Measurements from ENCODE around the gene KCTD17.

KCTD17 gene

DNA sequence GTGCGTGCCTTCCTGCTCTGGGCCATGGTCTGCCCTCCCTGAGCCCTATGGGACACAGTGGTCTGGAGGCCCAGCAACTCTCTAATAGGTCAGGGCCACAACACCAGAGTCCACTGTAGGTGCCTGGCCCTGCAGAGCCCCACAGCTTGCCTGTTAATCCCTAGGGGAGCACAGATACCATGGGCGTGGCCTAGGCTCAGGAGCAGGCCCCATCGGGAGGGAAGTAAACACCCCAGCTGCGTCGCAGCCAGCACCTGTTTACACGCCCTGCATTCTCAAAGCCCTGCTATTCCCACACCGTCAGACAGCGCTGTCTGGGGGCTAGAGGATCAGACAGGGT is 2.5 kb downstream of the KCTD17 start:
- in situ Hi-C loops (cut with MboI; ENCODE audit: low pct_unique_long_range_greater_than_20kb, low sequenced_read_pairs, unreplicated experiment), result no loop called here
- no peak for DNase-seq (ENCODE audit: low spot score)
- TF ChIP-seq, protein P1, sequence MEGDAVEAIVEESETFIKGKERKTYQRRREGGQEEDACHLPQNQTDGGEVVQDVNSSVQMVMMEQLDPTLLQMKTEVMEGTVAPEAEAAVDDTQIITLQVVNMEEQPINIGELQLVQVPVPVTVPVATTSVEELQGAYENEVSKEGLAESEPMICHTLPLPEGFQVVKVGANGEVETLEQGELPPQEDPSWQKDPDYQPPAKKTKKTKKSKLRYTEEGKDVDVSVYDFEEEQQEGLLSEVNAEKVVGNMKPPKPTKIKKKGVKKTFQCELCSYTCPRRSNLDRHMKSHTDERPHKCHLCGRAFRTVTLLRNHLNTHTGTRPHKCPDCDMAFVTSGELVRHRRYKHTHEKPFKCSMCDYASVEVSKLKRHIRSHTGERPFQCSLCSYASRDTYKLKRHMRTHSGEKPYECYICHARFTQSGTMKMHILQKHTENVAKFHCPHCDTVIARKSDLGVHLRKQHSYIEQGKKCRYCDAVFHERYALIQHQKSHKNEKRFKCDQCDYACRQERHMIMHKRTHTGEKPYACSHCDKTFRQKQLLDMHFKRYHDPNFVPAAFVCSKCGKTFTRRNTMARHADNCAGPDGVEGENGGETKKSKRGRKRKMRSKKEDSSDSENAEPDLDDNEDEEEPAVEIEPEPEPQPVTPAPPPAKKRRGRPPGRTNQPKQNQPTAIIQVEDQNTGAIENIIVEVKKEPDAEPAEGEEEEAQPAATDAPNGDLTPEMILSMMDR (IDR thresholded peaks at IDR 0.05; ENCODE audit: extremely low read depth, insufficient read depth, missing control alignments), result no peak

DNA sequence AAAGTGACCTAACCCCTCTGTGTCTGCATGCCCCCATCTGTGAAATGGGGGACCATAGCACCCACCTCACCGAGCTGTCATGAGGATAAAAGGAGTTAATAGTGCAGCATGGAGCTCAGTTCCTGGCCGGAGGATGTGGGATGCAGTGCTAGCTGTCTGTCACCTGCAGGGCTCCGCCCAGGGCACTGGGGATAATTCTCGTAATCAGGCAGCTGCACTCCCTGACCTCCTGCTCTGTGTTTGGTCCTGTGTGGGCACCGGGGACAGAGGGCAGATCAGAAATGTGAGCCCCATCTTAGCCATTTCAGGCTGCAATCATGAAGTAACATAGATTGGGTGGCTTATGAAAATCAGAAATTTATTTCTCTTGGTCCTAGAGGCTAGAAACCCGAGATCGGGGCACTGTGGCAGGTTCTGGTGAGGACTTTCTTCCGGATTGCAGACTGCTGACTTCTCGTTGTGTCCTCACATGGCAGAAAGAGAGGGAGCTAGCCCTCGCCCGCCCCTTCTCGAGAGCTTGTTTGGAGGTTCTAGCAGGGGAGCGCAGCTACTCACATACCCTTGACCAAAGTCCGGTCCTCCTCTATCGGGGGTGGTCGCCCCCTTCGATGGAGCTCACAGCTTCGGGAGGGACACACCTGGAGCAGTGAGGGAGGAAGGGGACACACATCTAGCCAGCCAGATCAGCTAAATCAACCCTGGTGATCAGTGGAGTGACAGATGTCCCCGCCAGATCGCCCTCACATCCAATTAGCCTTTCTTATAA is 3.2 kb downstream of the KCTD17 start:
- in situ Hi-C loops (cut with MboI; ENCODE audit: low pct_unique_long_range_greater_than_20kb, low sequenced_read_pairs, unreplicated experiment), result no loop called here
- no peak for DNase-seq (ENCODE audit: low spot score)
- TF ChIP-seq, protein P1 (IDR thresholded peaks at IDR 0.05; ENCODE audit: extremely low read depth, insufficient read depth, missing control alignments), result no peak

DNA sequence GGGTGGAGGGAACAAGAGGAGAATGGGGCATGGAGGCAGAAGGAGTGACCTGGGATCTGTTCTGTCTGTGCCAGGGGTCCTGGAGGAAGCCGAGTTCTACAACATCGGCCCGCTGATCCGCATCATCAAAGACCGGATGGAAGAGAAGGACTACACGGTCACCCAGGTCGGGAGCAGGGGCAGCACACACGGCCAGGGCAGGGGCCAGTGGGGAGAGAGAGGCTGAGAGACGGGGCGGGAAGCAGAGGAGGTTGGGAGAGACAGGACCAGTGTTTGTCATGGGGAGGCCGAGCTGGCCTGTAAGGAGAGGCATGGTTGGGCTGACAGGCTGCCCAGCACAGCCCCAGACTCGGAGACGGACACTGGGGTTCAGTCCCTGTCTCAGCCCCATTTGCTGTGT is 4.7 kb downstream of the KCTD17 start:
- no peak for DNase-seq (ENCODE audit: low spot score)
- TF ChIP-seq, protein P1 (IDR thresholded peaks at IDR 0.05; ENCODE audit: extremely low read depth, insufficient read depth, missing control alignments), result no peak
- in situ Hi-C loops (cut with MboI; ENCODE audit: low pct_unique_long_range_greater_than_20kb, low sequenced_read_pairs, unreplicated experiment), result no loop called here

DNA sequence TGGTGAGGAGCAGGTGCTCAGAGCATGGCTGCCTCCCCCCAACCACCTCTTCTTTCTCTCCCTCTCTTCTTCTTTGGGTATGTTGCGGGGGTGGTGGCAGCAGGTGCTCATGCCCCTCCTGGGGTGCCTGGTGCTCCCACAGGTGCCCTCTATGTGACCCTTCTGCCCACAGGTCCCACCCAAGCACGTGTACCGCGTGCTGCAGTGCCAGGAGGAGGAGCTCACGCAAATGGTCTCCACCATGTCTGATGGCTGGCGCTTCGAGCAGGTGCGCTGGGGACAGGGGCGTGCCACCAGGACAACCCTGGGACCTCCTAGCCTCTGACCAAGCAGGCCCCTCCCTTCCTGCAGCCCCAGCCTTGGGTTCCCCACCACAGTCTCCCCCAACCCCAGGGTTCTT is 5.7 kb downstream of the KCTD17 start:
- TF ChIP-seq, protein P1 (IDR thresholded peaks at IDR 0.05; ENCODE audit: extremely low read depth, insufficient read depth, missing control alignments), result no peak
- in situ Hi-C loops (cut with MboI; ENCODE audit: low pct_unique_long_range_greater_than_20kb, low sequenced_read_pairs, unreplicated experiment), result no loop called here
- DNase-seq (ENCODE audit: low spot score), result no peak

DNA sequence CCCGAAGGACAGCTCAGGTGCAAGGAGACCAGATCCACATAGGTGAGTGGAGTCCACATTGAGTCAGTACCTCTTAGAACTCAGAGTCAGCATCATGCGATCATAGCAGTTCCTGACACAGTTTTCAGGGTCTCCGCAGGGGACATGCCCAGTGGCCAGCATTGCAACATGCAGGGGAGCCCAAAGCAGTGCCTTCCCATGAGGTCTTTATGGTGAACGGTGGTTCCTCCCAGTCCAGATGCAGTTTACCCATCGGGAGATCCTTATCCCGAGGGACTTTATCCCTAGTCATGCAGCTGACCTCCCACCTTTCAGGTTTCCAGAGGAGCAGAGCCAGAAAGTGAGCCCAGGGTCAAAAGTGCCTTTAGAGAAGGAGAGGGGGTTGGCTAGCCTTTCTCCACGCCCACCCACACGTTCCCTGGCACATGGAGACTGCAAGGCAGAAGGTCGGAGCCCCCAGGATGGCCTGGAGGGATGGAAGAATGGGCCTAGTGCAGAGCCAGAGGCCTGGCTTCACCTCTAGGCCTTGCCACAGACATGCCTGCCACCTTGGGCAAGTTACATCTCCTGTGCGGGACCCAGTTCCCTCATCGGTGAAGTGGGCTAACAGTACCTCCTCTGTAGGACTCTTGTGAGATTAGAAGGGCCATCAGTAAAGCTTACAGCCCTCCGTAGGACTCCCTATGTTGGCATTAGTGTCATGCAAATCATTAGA is 6.4 kb downstream of the KCTD17 start:
- TF ChIP-seq, protein P1 (IDR thresholded peaks at IDR 0.05; ENCODE audit: extremely low read depth, insufficient read depth, missing control alignments), result no peak
- in situ Hi-C loops (cut with MboI; ENCODE audit: low pct_unique_long_range_greater_than_20kb, low sequenced_read_pairs, unreplicated experiment), result no loop called here
- DNase-seq (ENCODE audit: low spot score), result no peak

DNA sequence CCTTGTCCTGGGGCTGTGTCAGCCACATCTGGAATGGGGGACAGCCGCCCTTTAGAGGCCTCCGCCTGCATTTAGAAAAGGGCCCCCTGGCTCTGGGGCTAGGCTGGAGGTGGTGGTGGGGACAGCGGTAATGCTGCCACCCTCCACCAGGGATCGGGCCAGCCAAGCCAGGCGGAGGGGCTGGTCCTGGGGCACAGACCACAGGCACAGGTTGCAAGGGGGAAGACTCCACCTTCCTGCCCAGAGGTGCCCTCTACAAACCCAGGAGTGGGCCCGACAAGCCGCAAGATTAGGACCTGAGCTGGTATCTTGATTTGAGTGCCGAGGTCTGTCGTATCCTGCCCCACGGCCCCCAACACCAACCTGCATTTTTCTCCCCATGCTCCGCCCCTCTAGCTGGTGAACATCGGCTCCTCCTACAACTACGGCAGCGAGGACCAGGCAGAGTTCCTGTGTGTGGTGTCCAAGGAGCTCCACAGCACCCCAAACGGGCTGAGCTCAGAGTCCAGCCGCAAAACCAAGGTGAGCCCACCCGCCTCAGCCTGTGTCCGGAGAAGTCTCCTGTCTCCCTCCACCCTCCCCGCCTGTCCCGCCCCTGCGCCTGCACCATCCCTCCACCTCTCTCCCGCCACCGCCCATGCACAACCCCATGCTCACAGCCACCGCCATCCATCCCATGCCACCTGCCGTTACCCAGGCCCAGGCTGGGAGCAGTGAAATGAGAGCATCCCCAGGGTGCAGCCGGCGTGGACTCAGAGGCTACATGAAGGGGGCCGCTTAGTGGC is 7.6 kb downstream of the KCTD17 start:
- no peak for DNase-seq (ENCODE audit: low spot score)
- in situ Hi-C loops (cut with MboI; ENCODE audit: low pct_unique_long_range_greater_than_20kb, low sequenced_read_pairs, unreplicated experiment), result no loop called here
- TF ChIP-seq, protein P1 (IDR thresholded peaks at IDR 0.05; ENCODE audit: extremely low read depth, insufficient read depth, missing control alignments), result no peak
